ENCODE data around the gene PRKAA1. TPM values are rescaled to one million over a fixed set of nuclear protein-coding genes. Genes with fewer than 3 reads are reported as not detected.

The PRKAA1 gene
- total RNA-seq, 1 experiment from 2014 or later, result 28.8 TPM

- no peaks in the 10 kb centered on the region for H3K23me2 ChIP-seq (ENCODE audit: insufficient read length, low read depth, low read length, poor library complexity, severe bottlenecking)
- H3K14ac ChIP-seq (ENCODE audit: insufficient read depth, low read length), result no peak overlapping the region
- no peak overlapping the region for H3K18ac ChIP-seq (ENCODE audit: insufficient read length, low read depth, low read length)
- no peak overlapping the region for H3K23ac ChIP-seq (ENCODE audit: insufficient read length, low read depth, low read length)
- H2BK12ac ChIP-seq (ENCODE audit: insufficient read length, low read depth, low read length), result no peak overlapping the region
- no peaks in the 10 kb centered on the region for H3K27me3 ChIP-seq (ENCODE audit: insufficient read depth, low read length)
- H4K8ac ChIP-seq (replicated peaks; ENCODE audit: insufficient read length, low read depth, low read length), result no peak overlapping the region
- H3K9me3 ChIP-seq (ENCODE audit: control insufficient read depth, low read depth, low read length), result no peaks in the 10 kb centered on the region
- H4K20me1 ChIP-seq (ENCODE audit: control insufficient read depth, insufficient read depth, insufficient read length), result no peaks in the 10 kb centered on the region
- no peak overlapping the region for H2BK120ac ChIP-seq (ENCODE audit: low read depth, low read length, poor library complexity, severe bottlenecking)
- no peak overlapping the region for H4K91ac ChIP-seq (ENCODE audit: insufficient read length, low read depth, low read length)
- DNase-seq, result no peak
- no peak overlapping the region; a peak in 1 of 7 replicates for H3K27ac Mint-ChIP-seq
- H2AK5ac ChIP-seq (ENCODE audit: insufficient read length, low read length), result no peak overlapping the region
- peaks cover 4 to 5% of the 10 kb centered on the region in 2 experiments; a peak in 3 of 4 replicates for H3K4me1 Mint-ChIP-seq
- no peak overlapping the region for H2AFZ ChIP-seq (ENCODE audit: low read length)
- H3K4me1 ChIP-seq (ENCODE audit: insufficient read depth, low read length), result no peaks in the 10 kb centered on the region
- no peak overlapping the region; a peak in 1 of 5 replicates for H3K4me3 Mint-ChIP-seq
- H3K4ac ChIP-seq (ENCODE audit: low read depth, low read length), result no peak overlapping the region
- TF ChIP-seq CTCF (conservative IDR thresholded peaks at IDR 0.05), result no peak
- H3K9ac ChIP-seq (ENCODE audit: extremely low read depth, insufficient read length, low read length), result no peak overlapping the region
- H3K36me3 Mint-ChIP-seq (ENCODE audit: insufficient read depth in 1 of 3, low read depth in 3 of 3), result no peaks in the 10 kb centered on the region; a peak in 1 of 7 replicates
- no peaks in the 10 kb centered on the region for H3K79me1 ChIP-seq (ENCODE audit: insufficient read depth, low read depth, low read length, poor library complexity, severe bottlenecking)
- no peak overlapping the region for H2BK20ac ChIP-seq (ENCODE audit: low read depth, low read length, poor library complexity, severe bottlenecking)
- H4K5ac ChIP-seq (ENCODE audit: insufficient read length, low read depth, low read length), result no peak overlapping the region
- no peaks in the 10 kb centered on the region for H3K27me3 Mint-ChIP-seq (ENCODE audit: low read depth)
- no peaks in the 10 kb centered on the region for H3K9me3 Mint-ChIP-seq
- no peak overlapping the region for H3K27ac ChIP-seq (ENCODE audit: insufficient read length, low read depth, low read length)
- H2BK5ac ChIP-seq (ENCODE audit: insufficient read length, low read length), result no peak overlapping the region
- no peak overlapping the region for H2BK15ac ChIP-seq (ENCODE audit: low read depth, low read length)
- no peak overlapping the region for H3K56ac ChIP-seq (ENCODE audit: insufficient read length, low read depth, low read length)
- no peak overlapping the region for H3K4me2 ChIP-seq (ENCODE audit: insufficient read depth, insufficient read length, low read length)
- H3K79me2 ChIP-seq (ENCODE audit: insufficient read depth, low read length), result no peaks in the 10 kb centered on the region
- WGBS (ENCODE audit: extremely low coverage, insufficient read length, low lambda C conversion rate), result no CpG with 5 or more reads among the region's 2 CpGs
- H3T11ph ChIP-seq (ENCODE audit: low read length), result no peak overlapping the region
Measured at GRCh38 chr5:40813698-40814281, 15.6 kb upstream of the PRKAA1 start.
